GM23248 (cell line): ENCODE measurements around the gene RPE. TPM values are rescaled to one million over a fixed set of nuclear protein-coding genes. Genes with fewer than 3 reads are reported as not detected.

ENCODE experiments used
- DNase-seq: peaks from one replicate; pipeline ENCODE4 v3.0.0-alpha.2; 2015
- H2AFZ ChIP-seq: fragments of 200-600 bp; sonication (generic); 2 replicates; pipeline ENCODE4 v1.6.1; 2016; ENCODE audit warnings: antibody characterized with exemption
- H3F3A ChIP-seq: fragments of 200-600 bp; sonication (generic); 2 replicates; pipeline ENCODE4 v1.6.1; 2016; ENCODE audit warnings: mild to moderate bottlenecking, antibody characterized with exemption, mixed run types; ENCODE audit not compliant: insufficient read depth
- H3K27ac ChIP-seq: fragments of 200-600 bp; sonication (generic); 2 replicates; pipeline ENCODE4 v1.5.1; 2016; ENCODE audit warnings: mild to moderate bottlenecking
- H3K27me3 ChIP-seq: fragments of 200-600 bp; sonication (generic); replicated peaks from 2 replicates; pipeline ENCODE4 v1.6.1; 2016; ENCODE audit warnings: mild to moderate bottlenecking; ENCODE audit not compliant: insufficient read depth
- H3K36me3 ChIP-seq: fragments of 200-600 bp; sonication (generic); 2 replicates; pipeline ENCODE4 v1.6.1; 2016; ENCODE audit warnings: low read depth, mild to moderate bottlenecking
- H3K4me1 ChIP-seq: fragments of 200-600 bp; sonication (generic); 2 replicates; pipeline ENCODE4 v1.6.1; 2016; ENCODE audit warnings: mild to moderate bottlenecking; ENCODE audit not compliant: insufficient read depth
- H3K4me2 ChIP-seq: fragments of 200-600 bp; sonication (generic); one replicate; pipeline ENCODE4 v1.6.1; 2016; ENCODE audit warnings: mild to moderate bottlenecking; ENCODE audit not compliant: unreplicated experiment
- H3K4me3 ChIP-seq: fragments of 200-600 bp; sonication (generic); 2 replicates; pipeline ENCODE4 v1.5.1; 2016; ENCODE audit warnings: mild to moderate bottlenecking
- H3K79me2 ChIP-seq: fragments of 200-600 bp; sonication (generic); 2 replicates; pipeline ENCODE4 v1.6.1; 2016; ENCODE audit warnings: mild to moderate bottlenecking; ENCODE audit not compliant: insufficient read depth
- H3K9ac ChIP-seq: fragments of 200-600 bp; sonication (generic); 2 replicates; pipeline ENCODE4 v1.6.1; 2016; ENCODE audit warnings: mild to moderate bottlenecking
- H3K9me2 ChIP-seq: fragments of 200-600 bp; sonication (generic); 2 replicates; pipeline ENCODE4 v1.6.1; 2016; ENCODE audit warnings: mixed run types, mild to moderate bottlenecking, moderate library complexity; ENCODE audit not compliant: insufficient read depth
- H3K9me3 ChIP-seq: fragments of 200-600 bp; sonication (generic); one replicate; pipeline ENCODE4 v1.6.1; 2017; ENCODE audit warnings: low read depth
- H4K20me1 ChIP-seq: fragments of 200-600 bp; sonication (generic); 2 replicates; pipeline ENCODE4 v1.6.0; 2016; ENCODE audit not compliant: insufficient read depth
- EZH2 ChIP-seq: fragments of 200-600 bp; sonication (generic); IDR thresholded peaks from 2 replicates; pipeline ENCODE4 v1.6.1; 2018; ENCODE audit warnings: antibody characterized with exemption, mild to moderate bottlenecking; ENCODE audit not compliant: insufficient read depth, poor library complexity, severe bottlenecking
- EZH2phosphoT487 ChIP-seq: fragments of 200-600 bp; sonication (generic); IDR thresholded peaks from 2 replicates; pipeline ENCODE4 v1.6.1; 2018; ENCODE audit warnings: antibody characterized with exemption, moderate library complexity, mild to moderate bottlenecking, low read depth; ENCODE audit not compliant: insufficient read depth
- WGBS, 2 experiments: methylation state at CpG; one replicate each; pipeline ENCODE4 v1.1.6; 2015 to 2017; ENCODE audit warnings: low lambda C conversion rate in 2 of 2, low coverage in 1 of 2; ENCODE audit errors: missing lambda C conversion rate in 2 of 2; 5-methylcytosine and 5-hydroxymethylcytosine counted together
- in situ Hi-C: fragments of 300-500 bp; cut with MboI; formaldehyde crosslinking; loops from 2 replicates; pipeline ENCODE4 v1.15.0; 2020
- polyA plus RNA-seq: library from polyadenylated mRNA; unstranded; fragments of >200 nt; fragmentation: Nextera tagmentation; extraction: Ambion mirVana; gene quantifications from 2 replicates; pipeline ENCODE4 v1.2.1, GENCODE V29; 2016
- total RNA-seq: library from RNA; depleted of rRNA; stranded (reverse); fragments of >200 nt; shearing (Covaris generic); gene quantifications from 2 replicates; pipeline ENCODE4 v1.2.3, GENCODE V29; 2014

The RPE gene
- total and polyA plus RNA-seq, 2 experiments from 2014 or later, result 51.4 to 100.0 TPM

- 40 to 47% methylated on average over 4 of the region's 4 CpGs for WGBS, 2 experiments
- no peaks in the 10 kb centered on the region for H3K4me1 ChIP-seq
- in situ Hi-C loops, result loop anchor here (25.0 kb wide), 2 partner anchors 633 to 1558 kb away; partner anchors contain the start of gene PTH2R
- no peaks in the 10 kb centered on the region for H4K20me1 ChIP-seq
- no peaks in the 10 kb centered on the region for H3K9me3 ChIP-seq
- no peak overlapping the region for H2AFZ ChIP-seq
- no peaks in the 10 kb centered on the region for H3K9me2 ChIP-seq
- no peaks in the 10 kb centered on the region for H3F3A ChIP-seq
- no peaks in the 10 kb centered on the region for H3K36me3 ChIP-seq
- no peak for DNase-seq
- H3K4me3 ChIP-seq, result no peak overlapping the region
- H3K4me2 ChIP-seq, result no peak overlapping the region
- no peak overlapping the region for H3K9ac ChIP-seq
- H3K79me2 ChIP-seq, result no peaks in the 10 kb centered on the region
- no peak overlapping the region for H3K27ac ChIP-seq
- TF ChIP-seq EZH2phosphoT487, result no peak
- no peak for TF ChIP-seq EZH2
- no peaks in the 10 kb centered on the region for H3K27me3 ChIP-seq
These were observed 31.7 kb upstream of the RPE start for GRCh38 chr2:209970711-209971110.

- no peak overlapping the region for H3K4me2 ChIP-seq
- no peaks in the 10 kb centered on the region for H3K4me1 ChIP-seq
- WGBS, 2 experiments, result 0 to 6% methylated on average over 1 of the region's 1 CpG
- no peaks in the 10 kb centered on the region for H3K27me3 ChIP-seq
- no peaks in the 10 kb centered on the region for H3K36me3 ChIP-seq
- TF ChIP-seq EZH2, result no peak
- TF ChIP-seq EZH2phosphoT487, result no peak
- no peak overlapping the region for H2AFZ ChIP-seq
- H3F3A ChIP-seq, result no peaks in the 10 kb centered on the region
- no peaks in the 10 kb centered on the region for H3K9me2 ChIP-seq
- in situ Hi-C loops, result loop anchor here (25.0 kb wide), 2 partner anchors 636 to 1561 kb away; partner anchors contain the start of gene PTH2R
- no peak overlapping the region for H3K27ac ChIP-seq
- H3K9me3 ChIP-seq, result no peaks in the 10 kb centered on the region
- no peaks in the 10 kb centered on the region for H4K20me1 ChIP-seq
- no peaks in the 10 kb centered on the region for H3K79me2 ChIP-seq
- H3K9ac ChIP-seq, result no peak overlapping the region
- H3K4me3 ChIP-seq, result no peak overlapping the region
- DNase-seq, result no peak
These were observed 29.1 kb upstream of the RPE start for GRCh38 chr2:209973328-209973727.

- Histone ChIP-seq H4K20me1 (no peaks in the 10 kb centered on the region), H3K9me3 (no peaks in the 10 kb centered on the region), H3K27me3 (no peaks in the 10 kb centered on the region), H3K4me3 (no peak overlapping the region), H3K27ac (no peak overlapping the region), H3F3A (no peaks in the 10 kb centered on the region), H3K4me2 (no peak overlapping the region), H3K79me2 (no peaks in the 10 kb centered on the region), H3K9me2 (no peaks in the 10 kb centered on the region), H2AFZ (no peak overlapping the region), H3K9ac (no peak overlapping the region), H3K4me1 (no peaks in the 10 kb centered on the region), H3K36me3 (no peaks in the 10 kb centered on the region)
- in situ Hi-C loops, result loop anchor here (25.0 kb wide), 2 partner anchors 637 to 1562 kb away; partner anchors contain the start of gene PTH2R
- 5 to 8% methylated on average over 1 of the region's 1 CpG for WGBS, 2 experiments
- TF ChIP-seq EZH2 (no peak), EZH2phosphoT487 (no peak)
- DNase-seq, result peak; percentile 44
These were observed 27.9 kb upstream of the RPE start for GRCh38 chr2:209974576-209974975.

- no peak for DNase-seq
- 61 to 65% methylated on average over 9 of the region's 9 CpGs for WGBS, 2 experiments
- Histone ChIP-seq H3K27ac (no peak overlapping the region), H3K4me2 (no peak overlapping the region), H3K9ac (no peak overlapping the region), H3K4me3 (no peak overlapping the region), H3K4me1 (no peaks in the 10 kb centered on the region), H3K27me3 (no peaks in the 10 kb centered on the region), H3K36me3 (no peaks in the 10 kb centered on the region), H2AFZ (no peak overlapping the region), H3F3A (no peaks in the 10 kb centered on the region), H3K9me2 (no peaks in the 10 kb centered on the region), H4K20me1 (no peaks in the 10 kb centered on the region), H3K9me3 (no peaks in the 10 kb centered on the region), H3K79me2 (no peaks in the 10 kb centered on the region)
- TF ChIP-seq EZH2 (no peak), EZH2phosphoT487 (no peak)
- in situ Hi-C loops, result loop anchor here (5.0 kb wide), 1 partner anchor 220 kb away; no protein-coding TSS in a partner anchor
These were observed 25.6 kb upstream of the RPE start for GRCh38 chr2:209976698-209977385.
